Measurements from ENCODE around the gene PPM1H.

PPM1H gene

DNA sequence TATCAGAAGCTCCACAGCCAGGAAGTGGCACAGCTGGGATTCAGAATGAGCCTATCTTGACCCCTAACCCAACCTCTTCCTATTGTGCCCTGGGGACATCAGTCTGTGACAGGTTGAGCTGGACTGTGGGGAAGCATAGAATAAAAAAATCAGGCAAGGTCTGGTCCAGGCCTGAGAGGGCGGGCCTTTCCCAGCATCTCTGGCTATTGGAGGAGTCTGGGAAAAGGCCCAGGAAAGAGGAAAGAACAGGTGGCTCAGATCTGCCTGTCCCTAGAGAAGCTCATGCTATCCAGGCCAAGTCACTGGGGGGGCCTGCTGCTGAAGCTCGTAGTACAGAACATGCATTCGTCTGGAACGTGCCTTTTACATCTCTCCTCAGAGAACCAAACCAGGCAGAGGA is 100.5 kb downstream of the PPM1H start:
- Histone ChIP-seq H3K79me2 (ENCODE audit: control insufficient read depth, insufficient read depth, low read length) (peaks cover 6% of the 10 kb centered on the region), H4K8ac (ENCODE audit: low read depth, low read length) (no peak overlapping the region), H2BK120ac (ENCODE audit: low read depth, low read length) (no peak overlapping the region), H3K4me3 (ENCODE audit: low read length) (no peak overlapping the region), H3K27ac (ENCODE audit: low read depth, low read length) (no peak overlapping the region), H2BK5ac (ENCODE audit: low read length) (no peak overlapping the region), H3K4me1 (ENCODE audit: control insufficient read depth, low read depth, low read length) (peaks cover 7% of the 10 kb centered on the region), H3K79me1 (ENCODE audit: low read length) (peaks cover 12% of the 10 kb centered on the region), H2BK15ac (replicated peaks; ENCODE audit: low read depth) (no peak overlapping the region), H3K18ac (ENCODE audit: low read length) (no peak overlapping the region), H3K56ac (ENCODE audit: low read length) (no peak overlapping the region), H3K4ac (ENCODE audit: low read depth, low read length) (no peak overlapping the region), H3K36me3 (ENCODE audit: control insufficient read depth, insufficient read depth, low read length) (no peaks in the 10 kb centered on the region), H3K27me3 (ENCODE audit: insufficient read depth, low read length, poor library complexity) (no peaks in the 10 kb centered on the region), H2AK5ac (ENCODE audit: low read length) (no peak overlapping the region), H3K4me2 (ENCODE audit: low read length) (no peak overlapping the region), H3K23ac (ENCODE audit: low read length) (no peak overlapping the region), H4K5ac (ENCODE audit: low read length) (no peak overlapping the region), H3K9ac (ENCODE audit: low read length) (no peak overlapping the region)
- DNase-seq, result peak; percentile 91
- no CpG with 5 or more reads among the region's 4 CpGs for WGBS (ENCODE audit: extremely low coverage, insufficient coverage, low lambda C conversion rate)

DNA sequence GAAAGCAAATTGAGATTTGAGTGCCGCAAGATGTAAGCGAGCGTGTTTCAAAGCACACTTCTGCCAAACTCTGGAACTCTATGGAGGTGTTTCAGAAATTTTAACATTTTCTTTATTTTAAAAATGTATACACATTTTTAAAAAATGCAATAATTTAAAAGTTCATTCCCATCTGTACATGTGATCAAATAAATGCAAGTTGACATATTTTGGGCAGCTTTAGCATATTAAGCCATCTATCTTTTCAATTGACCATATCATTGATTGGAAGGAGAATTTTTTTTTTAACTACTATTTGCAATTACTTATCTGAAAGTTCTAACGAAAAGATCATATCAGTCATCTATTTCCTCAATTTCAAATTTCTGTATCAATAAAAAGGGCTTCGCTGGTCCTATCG is 101.3 kb downstream of the PPM1H start:
- H2BK15ac ChIP-seq (replicated peaks; ENCODE audit: low read depth), result no peak overlapping the region
- no peaks in the 10 kb centered on the region for H3K36me3 ChIP-seq (ENCODE audit: control insufficient read depth, insufficient read depth, low read length)
- no peak overlapping the region for H2BK5ac ChIP-seq (ENCODE audit: low read length)
- no peak overlapping the region for H3K18ac ChIP-seq (ENCODE audit: low read length)
- H3K4me3 ChIP-seq (ENCODE audit: low read length), result no peak overlapping the region
- no peak overlapping the region for H3K27ac ChIP-seq (ENCODE audit: low read depth, low read length)
- H3K56ac ChIP-seq (ENCODE audit: low read length), result no peak overlapping the region
- no peak for DNase-seq
- no peak overlapping the region for H3K9ac ChIP-seq (ENCODE audit: low read length)
- H2AK5ac ChIP-seq (ENCODE audit: low read length), result no peak overlapping the region
- peaks cover 6% of the 10 kb centered on the region for H3K79me2 ChIP-seq (ENCODE audit: control insufficient read depth, insufficient read depth, low read length)
- H2BK120ac ChIP-seq (ENCODE audit: low read depth, low read length), result no peak overlapping the region
- peaks cover 7% of the 10 kb centered on the region for H3K4me1 ChIP-seq (ENCODE audit: control insufficient read depth, low read depth, low read length)
- peaks cover 8% of the 10 kb centered on the region for H3K79me1 ChIP-seq (ENCODE audit: low read length)
- H3K4me2 ChIP-seq (ENCODE audit: low read length), result no peak overlapping the region
- no peaks in the 10 kb centered on the region for H3K27me3 ChIP-seq (ENCODE audit: insufficient read depth, low read length, poor library complexity)
- no peak overlapping the region for H3K23ac ChIP-seq (ENCODE audit: low read length)
- no CpG with 5 or more reads among the region's 6 CpGs for WGBS (ENCODE audit: extremely low coverage, insufficient coverage, low lambda C conversion rate)
- H4K8ac ChIP-seq (ENCODE audit: low read depth, low read length), result no peak overlapping the region
- H3K4ac ChIP-seq (ENCODE audit: low read depth, low read length), result no peak overlapping the region
- no peak overlapping the region for H4K5ac ChIP-seq (ENCODE audit: low read length)

DNA sequence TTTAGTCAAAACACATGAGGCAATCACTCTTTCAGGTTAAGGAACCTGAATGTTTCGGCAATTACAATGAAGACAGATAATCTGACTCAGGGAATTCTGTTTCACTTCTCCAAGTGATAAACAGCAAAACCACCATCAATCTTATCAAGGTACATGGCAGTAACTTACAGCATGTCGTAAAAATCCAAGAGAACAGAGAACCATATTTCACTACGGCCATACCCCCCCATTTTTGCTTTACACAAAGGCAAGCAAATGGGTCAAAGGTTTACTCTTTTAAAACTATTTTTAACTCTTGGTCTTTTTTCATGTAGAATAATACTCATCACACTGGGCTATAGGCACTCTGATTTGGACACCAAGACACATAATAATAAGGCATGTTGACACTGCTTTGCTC is 102.4 kb downstream of the PPM1H start:
- no CpG with 5 or more reads among the region's 3 CpGs for WGBS (ENCODE audit: extremely low coverage, insufficient coverage, low lambda C conversion rate)
- no peak overlapping the region for H2BK120ac ChIP-seq (ENCODE audit: low read depth, low read length)
- DNase-seq, result no peak

DNA sequence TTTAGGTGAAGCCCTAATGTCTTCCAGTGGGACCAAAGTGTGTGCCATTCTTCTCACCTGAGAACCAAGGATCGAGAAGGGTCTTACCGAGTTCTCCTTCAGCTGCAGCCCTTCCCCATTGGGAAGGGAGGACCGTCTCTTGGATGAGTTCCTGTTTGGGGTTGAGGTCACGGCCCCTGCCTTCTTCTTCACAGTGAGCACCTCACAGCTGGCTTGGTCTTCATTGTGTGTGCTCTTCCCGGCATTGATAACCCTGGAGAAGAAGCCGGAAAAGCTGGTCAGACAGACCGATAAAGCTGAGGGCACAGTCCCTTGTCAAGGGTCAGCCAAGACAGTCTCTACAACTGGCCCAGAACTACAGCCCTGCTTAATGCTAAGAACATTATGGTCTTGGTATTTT is 102.9 kb downstream of the PPM1H start:
- no peak overlapping the region for H3K4me3 ChIP-seq (ENCODE audit: low read length)
- peaks cover 5% of the 10 kb centered on the region for H3K79me2 ChIP-seq (ENCODE audit: control insufficient read depth, insufficient read depth, low read length)
- H2BK15ac ChIP-seq (replicated peaks; ENCODE audit: low read depth), result no peak overlapping the region
- no peak overlapping the region for H2BK5ac ChIP-seq (ENCODE audit: low read length)
- H3K4me2 ChIP-seq (ENCODE audit: low read length), result no peak overlapping the region
- H3K18ac ChIP-seq (ENCODE audit: low read length), result no peak overlapping the region
- no peaks in the 10 kb centered on the region for H3K36me3 ChIP-seq (ENCODE audit: control insufficient read depth, insufficient read depth, low read length)
- H3K27ac ChIP-seq (ENCODE audit: low read depth, low read length), result no peak overlapping the region
- no peak overlapping the region for H3K23ac ChIP-seq (ENCODE audit: low read length)
- DNase-seq, result no peak
- H4K5ac ChIP-seq (ENCODE audit: low read length), result no peak overlapping the region
- H3K79me1 ChIP-seq (ENCODE audit: low read length), result peaks cover 6% of the 10 kb centered on the region
- H4K8ac ChIP-seq (ENCODE audit: low read depth, low read length), result no peak overlapping the region
- H3K4ac ChIP-seq (ENCODE audit: low read depth, low read length), result no peak overlapping the region
- WGBS (ENCODE audit: extremely low coverage, insufficient coverage, low lambda C conversion rate), result no CpG with 5 or more reads among the region's 7 CpGs
- H3K9ac ChIP-seq (ENCODE audit: low read length), result no peak overlapping the region
- H2BK120ac ChIP-seq (ENCODE audit: low read depth, low read length), result no peak overlapping the region
- H3K27me3 ChIP-seq (ENCODE audit: insufficient read depth, low read length, poor library complexity), result no peaks in the 10 kb centered on the region
- H2AK5ac ChIP-seq (ENCODE audit: low read length), result no peak overlapping the region
- H3K4me1 ChIP-seq (ENCODE audit: control insufficient read depth, low read depth, low read length), result peaks cover 7% of the 10 kb centered on the region
- no peak overlapping the region for H3K56ac ChIP-seq (ENCODE audit: low read length)

More for the DNA sequence above, 102.4 kb downstream of the PPM1H start:
- Histone ChIP-seq H3K18ac (ENCODE audit: low read length) (no peak overlapping the region), H3K27me3 (ENCODE audit: insufficient read depth, low read length, poor library complexity) (no peaks in the 10 kb centered on the region), H3K4me2 (ENCODE audit: low read length) (no peak overlapping the region), H3K23ac (ENCODE audit: low read length) (no peak overlapping the region), H4K5ac (ENCODE audit: low read length) (no peak overlapping the region), H3K4ac (ENCODE audit: low read depth, low read length) (no peak overlapping the region), H2BK5ac (ENCODE audit: low read length) (no peak overlapping the region), H3K36me3 (ENCODE audit: control insufficient read depth, insufficient read depth, low read length) (no peaks in the 10 kb centered on the region), H3K4me3 (ENCODE audit: low read length) (no peak overlapping the region), H4K8ac (ENCODE audit: low read depth, low read length) (no peak overlapping the region), H3K79me1 (ENCODE audit: low read length) (peaks cover 8% of the 10 kb centered on the region), H3K27ac (ENCODE audit: low read depth, low read length) (no peak overlapping the region), H3K4me1 (ENCODE audit: control insufficient read depth, low read depth, low read length) (peaks cover 7% of the 10 kb centered on the region), H3K9ac (ENCODE audit: low read length) (no peak overlapping the region), H3K79me2 (ENCODE audit: control insufficient read depth, insufficient read depth, low read length) (peaks cover 5% of the 10 kb centered on the region), H2AK5ac (ENCODE audit: low read length) (no peak overlapping the region), H3K56ac (ENCODE audit: low read length) (no peak overlapping the region), H2BK15ac (replicated peaks; ENCODE audit: low read depth) (no peak overlapping the region)

DNA sequence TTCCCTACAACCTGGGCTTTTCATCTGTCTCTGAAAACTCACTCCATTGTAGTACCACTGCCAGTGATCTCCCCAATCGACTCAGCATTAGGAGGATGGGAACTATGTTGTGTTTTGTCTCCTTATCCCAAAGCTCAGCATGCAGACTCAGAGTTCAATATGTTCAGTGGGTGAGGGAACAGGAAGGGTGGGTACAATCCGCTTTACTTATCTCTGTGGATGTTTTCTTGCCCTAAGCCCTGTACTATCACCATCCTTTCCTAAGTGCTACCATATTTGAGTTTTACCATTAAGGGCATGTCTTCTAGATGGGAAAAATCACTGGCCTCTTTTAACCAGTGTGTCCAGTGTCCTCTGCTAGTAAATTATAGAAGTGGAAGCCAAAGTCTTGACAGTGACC is 107.1 kb downstream of the PPM1H start:
- DNase-seq, result no peak
- Histone ChIP-seq H3K27me3 (ENCODE audit: insufficient read depth, low read length, poor library complexity) (no peaks in the 10 kb centered on the region), H3K27ac (ENCODE audit: low read depth, low read length) (no peak overlapping the region), H3K18ac (ENCODE audit: low read length) (no peak overlapping the region), H3K4me1 (ENCODE audit: control insufficient read depth, low read depth, low read length) (no peaks in the 10 kb centered on the region), H3K56ac (ENCODE audit: low read length) (no peak overlapping the region), H3K79me2 (ENCODE audit: control insufficient read depth, insufficient read depth, low read length) (no peaks in the 10 kb centered on the region), H2BK5ac (ENCODE audit: low read length) (no peak overlapping the region), H2BK15ac (replicated peaks; ENCODE audit: low read depth) (no peak overlapping the region), H2BK120ac (ENCODE audit: low read depth, low read length) (no peak overlapping the region), H3K4ac (ENCODE audit: low read depth, low read length) (no peak overlapping the region), H3K36me3 (ENCODE audit: control insufficient read depth, insufficient read depth, low read length) (no peaks in the 10 kb centered on the region), H3K4me3 (ENCODE audit: low read length) (no peak overlapping the region), H4K5ac (ENCODE audit: low read length) (no peak overlapping the region), H3K9ac (ENCODE audit: low read length) (no peak overlapping the region), H3K23ac (ENCODE audit: low read length) (no peak overlapping the region), H3K79me1 (ENCODE audit: low read length) (no peaks in the 10 kb centered on the region), H3K4me2 (ENCODE audit: low read length) (no peak overlapping the region), H2AK5ac (ENCODE audit: low read length) (no peak overlapping the region), H4K8ac (ENCODE audit: low read depth, low read length) (no peak overlapping the region)
- no CpG with 5 or more reads among the region's 2 CpGs for WGBS (ENCODE audit: extremely low coverage, insufficient coverage, low lambda C conversion rate)

DNA sequence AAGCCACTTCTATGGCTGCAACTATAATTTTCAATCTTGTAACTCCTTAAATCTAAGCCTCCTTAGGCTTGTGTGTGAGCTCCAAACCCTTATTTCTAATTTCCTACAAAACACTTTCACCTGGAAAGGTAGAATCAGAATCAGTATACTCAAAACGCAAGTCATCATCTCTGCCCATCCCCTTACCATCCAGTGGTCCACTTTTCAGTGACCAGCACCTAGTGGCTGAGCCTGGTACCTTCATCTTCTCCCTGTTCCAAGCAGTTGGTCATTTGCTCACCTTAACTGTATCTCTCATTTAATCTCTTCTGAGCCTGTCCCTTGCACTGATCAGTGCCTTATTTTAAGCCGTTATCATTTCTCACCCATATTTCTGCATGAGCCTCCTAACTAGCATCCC is 107.9 kb downstream of the PPM1H start:
- Histone ChIP-seq H4K8ac (ENCODE audit: low read depth, low read length) (no peak overlapping the region), H3K4me2 (ENCODE audit: low read length) (no peak overlapping the region), H3K36me3 (ENCODE audit: control insufficient read depth, insufficient read depth, low read length) (no peaks in the 10 kb centered on the region), H3K27me3 (ENCODE audit: insufficient read depth, low read length, poor library complexity) (no peaks in the 10 kb centered on the region), H3K4me1 (ENCODE audit: control insufficient read depth, low read depth, low read length) (no peaks in the 10 kb centered on the region), H3K23ac (ENCODE audit: low read length) (no peak overlapping the region), H2BK5ac (ENCODE audit: low read length) (no peak overlapping the region), H3K79me1 (ENCODE audit: low read length) (no peaks in the 10 kb centered on the region), H2AK5ac (ENCODE audit: low read length) (no peak overlapping the region), H3K27ac (ENCODE audit: low read depth, low read length) (no peak overlapping the region), H2BK120ac (ENCODE audit: low read depth, low read length) (no peak overlapping the region), H3K18ac (ENCODE audit: low read length) (no peak overlapping the region), H3K79me2 (ENCODE audit: control insufficient read depth, insufficient read depth, low read length) (no peaks in the 10 kb centered on the region), H3K56ac (ENCODE audit: low read length) (no peak overlapping the region), H3K9ac (ENCODE audit: low read length) (no peak overlapping the region), H3K4ac (ENCODE audit: low read depth, low read length) (no peak overlapping the region), H4K5ac (ENCODE audit: low read length) (no peak overlapping the region), H3K4me3 (ENCODE audit: low read length) (no peak overlapping the region), H2BK15ac (replicated peaks; ENCODE audit: low read depth) (no peak overlapping the region)
- DNase-seq, result no peak
- no CpG with 5 or more reads among the region's 2 CpGs for WGBS (ENCODE audit: extremely low coverage, insufficient coverage, low lambda C conversion rate)
